NCI-H774 (cell line): ENCODE measurements around the gene RARB.
A peak's percentile ranks its signal among the peaks of the same experiment; 100 is the strongest.

Experiments
- DNase-seq: peaks from one replicate; lab custom pipeline; 2025; lab: John Stamatoyannopoulos, UW

RARB gene

GRCh38 chr3:25423780-25424588 lies 4.1 kb upstream of the RARB start:
- DNase-seq = no peak

DNA sequence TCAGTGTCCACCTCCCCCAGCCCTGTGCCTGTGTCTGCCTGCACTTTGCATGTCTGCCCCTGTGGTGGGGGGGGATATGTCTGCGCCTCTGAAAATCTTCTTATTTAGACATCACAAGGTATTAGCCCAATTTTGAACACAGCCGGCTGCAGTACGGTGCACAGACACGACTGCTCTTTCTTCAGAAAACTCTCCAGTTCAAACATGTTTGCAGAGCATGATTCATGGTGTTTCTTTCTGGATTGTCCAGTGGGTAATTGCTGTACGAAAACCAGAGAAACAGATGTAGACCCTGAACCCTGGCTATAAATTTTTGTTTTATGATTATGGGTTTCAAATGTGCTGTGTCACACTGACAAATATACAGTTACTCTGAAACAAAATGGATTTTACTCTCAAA lies 3.4 kb upstream of the RARB start:
- DNase-seq = no peak

DNA sequence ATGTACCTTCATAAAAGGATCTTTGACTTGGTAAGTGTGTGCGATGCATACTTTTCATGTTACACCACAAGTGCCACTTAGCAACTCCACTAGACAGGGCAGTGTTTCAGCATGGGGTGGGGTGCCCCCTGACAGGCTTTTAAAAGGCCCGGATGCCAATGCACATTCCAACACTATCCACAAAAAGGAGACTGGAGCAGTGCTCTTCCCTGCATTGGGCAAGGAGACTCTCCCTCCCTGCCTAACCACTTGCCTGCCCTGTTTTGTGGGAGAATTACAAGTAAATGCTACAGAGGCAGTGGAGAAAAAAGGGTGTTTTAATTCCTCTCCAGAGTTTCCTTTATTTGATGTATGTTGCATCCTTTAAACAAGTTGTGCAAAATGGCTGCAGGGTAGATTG lies 1.7 kb upstream of the RARB start:
- no peak for DNase-seq

- no peak for DNase-seq
Observed at GRCh38 chr3:25427155-25427554, 908 bp upstream of the RARB start.

GRCh38 chr3:25427563-25427941 lies 511 bp upstream of the RARB start:
- DNase-seq = no peak

GRCh38 chr3:25428789-25429335 lies 799 bp downstream of the RARB start:
- no peak for DNase-seq

DNA sequence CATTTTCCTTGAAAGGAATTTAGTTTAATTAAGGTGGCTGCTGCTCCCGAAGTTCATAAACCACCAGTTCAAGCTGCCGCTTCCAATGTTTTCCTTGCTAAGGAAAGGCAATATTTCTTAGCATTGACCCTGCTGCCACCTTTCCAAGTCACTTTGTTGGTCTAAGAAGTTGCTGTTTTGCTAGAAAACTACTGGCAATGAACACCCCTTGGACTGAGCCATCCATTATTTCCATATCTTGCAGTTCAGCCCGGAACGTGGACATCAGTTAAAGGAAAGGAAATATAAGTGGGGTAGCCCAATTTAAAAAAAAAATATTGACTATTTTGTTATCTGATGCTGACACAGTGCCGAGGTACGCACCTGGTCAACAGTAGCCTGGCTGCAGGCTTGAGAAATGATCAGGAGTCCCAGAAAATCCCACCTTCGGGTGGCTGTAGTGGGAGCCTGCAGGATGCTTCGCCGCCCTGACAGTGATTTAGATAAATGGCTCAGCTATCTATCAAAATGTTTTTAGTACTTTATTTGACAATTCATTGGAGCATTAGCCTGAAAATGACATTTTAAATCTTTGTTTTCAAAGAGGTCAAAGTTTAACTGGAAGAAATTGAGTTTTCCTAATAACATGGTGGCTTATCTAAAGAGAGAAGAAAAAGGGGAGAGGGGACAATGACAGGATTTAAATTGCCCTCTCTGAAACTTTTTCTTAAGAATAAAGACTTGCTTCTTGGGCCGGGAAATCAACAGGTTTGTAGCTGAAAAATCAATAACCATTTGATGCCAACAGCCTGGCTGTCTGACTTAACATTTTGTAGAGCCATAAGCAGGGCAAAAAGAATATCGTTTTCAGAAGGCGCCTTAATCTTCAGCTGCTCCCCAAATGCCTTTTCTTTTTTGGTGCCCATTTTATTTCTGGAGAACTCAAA lies 1.6 kb downstream of the RARB start:
- no peak for DNase-seq

DNA sequence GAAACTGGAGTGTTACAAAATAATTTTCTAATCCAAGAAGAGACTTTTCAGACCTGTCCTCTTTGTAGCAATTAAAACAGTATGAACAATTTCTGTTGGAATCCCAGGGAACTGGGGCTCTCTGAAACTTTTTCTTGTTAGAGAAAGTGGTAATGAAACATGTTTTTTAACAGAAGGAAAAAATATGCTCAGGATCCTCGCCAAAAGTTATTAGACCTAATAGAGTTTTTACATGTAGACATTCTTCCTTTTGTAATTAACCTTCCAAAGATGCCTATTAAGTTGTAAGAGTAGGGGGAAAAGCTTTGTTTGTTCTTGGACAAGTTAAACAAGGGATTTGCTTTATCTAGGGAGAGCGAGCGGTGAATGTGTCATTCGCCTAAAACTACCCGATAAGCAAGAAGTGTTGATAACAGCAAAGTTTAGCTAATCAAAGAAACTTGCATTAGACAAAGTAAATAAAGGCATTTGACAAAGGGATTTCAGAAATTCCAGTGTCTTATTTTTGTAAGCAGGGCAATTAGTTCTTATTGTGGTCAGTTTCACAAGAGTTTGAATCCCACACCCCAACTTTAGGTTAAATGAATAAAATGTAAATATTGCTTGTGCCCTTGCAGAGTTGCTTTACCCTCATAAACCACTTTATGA lies 2.3 kb downstream of the RARB start:
- no peak for DNase-seq

- no peak for DNase-seq
Observed at GRCh38 chr3:25430935-25431770, 3.1 kb downstream of the RARB start.

DNA sequence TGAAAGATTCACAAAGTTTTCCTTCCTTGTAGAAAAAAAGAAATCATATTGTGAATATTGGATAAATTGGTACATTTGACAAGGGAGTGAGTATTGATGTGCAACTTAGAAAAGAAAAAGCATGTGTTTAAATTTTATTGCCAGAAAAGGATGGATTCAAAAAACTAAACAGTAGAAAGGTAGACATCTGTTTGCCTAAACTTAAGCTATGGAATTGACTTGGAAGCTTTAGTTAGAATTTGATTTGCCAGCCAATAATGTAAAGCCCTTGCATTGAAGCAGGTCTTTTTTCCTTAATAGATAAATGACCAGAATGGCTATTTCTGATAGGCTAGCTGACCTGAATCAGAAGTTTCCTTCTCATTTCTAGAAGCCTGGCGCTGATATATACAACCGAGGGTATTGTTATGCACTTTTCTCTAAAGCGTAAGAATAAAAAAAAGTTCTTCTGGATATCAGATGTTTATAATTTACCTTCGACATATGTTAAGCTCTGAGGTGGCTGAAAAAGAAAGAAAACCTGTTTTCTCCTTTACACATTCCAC lies 4.2 kb downstream of the RARB start:
- DNase-seq = no peak

GRCh38 chr3:25433106-25433505 lies 5.0 kb downstream of the RARB start:
- DNase-seq = no peak

- no peak for DNase-seq
Observed at GRCh38 chr3:25433868-25434267, 5.8 kb downstream of the RARB start.

- DNase-seq = no peak
Observed at GRCh38 chr3:25437953-25438352, 9.9 kb downstream of the RARB start.

- no peak for DNase-seq
Observed at GRCh38 chr3:25438791-25439555, 10.9 kb downstream of the RARB start.

GRCh38 chr3:25441234-25441856 lies 13.3 kb downstream of the RARB start:
- DNase-seq = no peak

GRCh38 chr3:25442486-25442885 lies 14.4 kb downstream of the RARB start:
- peak; percentile 65 for DNase-seq

DNA sequence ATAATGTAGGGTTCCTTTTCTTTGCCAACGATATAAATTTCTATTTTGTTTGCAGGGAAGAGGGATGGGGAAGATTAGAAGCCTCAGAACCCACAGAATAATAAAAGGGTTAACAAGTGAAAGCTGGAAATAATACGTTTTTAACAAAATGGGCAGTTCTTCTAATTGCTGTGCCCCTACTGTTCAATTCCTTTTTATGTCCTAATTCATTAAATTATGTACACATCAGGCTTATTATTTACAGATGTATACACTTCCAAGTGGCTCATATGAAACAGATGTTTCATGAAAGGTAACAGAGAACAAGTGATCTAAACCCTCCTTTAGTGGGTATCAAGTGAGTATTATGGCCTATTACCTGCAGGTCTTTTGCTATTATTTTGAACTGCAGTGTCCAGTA lies 16.2 kb downstream of the RARB start:
- DNase-seq = no peak

DNA sequence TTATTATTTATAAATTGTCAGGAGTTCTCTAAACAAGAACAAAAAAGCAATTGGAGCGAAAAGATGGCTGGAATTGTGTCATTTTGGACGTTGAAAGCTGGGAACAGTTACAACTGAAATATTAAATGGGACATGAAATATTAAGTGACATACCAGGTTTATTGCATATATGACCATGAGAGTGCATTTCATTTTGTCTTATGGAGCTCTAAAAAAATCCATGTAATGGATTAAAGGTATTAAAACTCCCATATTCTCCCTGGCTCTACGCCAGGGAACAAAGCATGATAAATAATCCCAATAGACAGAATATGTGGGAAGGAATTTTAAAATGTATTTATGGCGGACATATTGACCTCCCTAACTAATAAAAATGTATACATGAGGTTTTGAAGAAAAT lies 17.7 kb downstream of the RARB start:
- no peak for DNase-seq

DNA sequence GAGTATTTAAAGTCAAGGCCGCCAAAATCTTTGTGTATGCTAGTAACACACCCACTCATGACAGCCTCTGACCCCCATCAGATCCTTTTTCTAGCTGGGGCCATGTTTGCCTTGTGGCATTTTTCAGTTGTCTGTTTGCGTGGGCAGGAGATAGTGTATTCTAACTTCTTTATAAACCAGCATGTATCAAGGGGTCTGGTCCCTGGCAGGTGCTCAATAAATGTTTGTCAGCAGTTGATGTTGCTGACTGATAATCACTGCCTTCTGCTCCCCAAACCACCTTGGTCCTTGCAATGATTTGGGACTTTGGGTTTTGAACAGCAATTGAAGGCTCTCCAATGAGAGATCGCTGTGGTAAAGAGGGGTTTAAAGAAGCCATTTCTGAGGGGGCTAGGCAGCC lies 19.2 kb downstream of the RARB start:
- no peak for DNase-seq

DNA sequence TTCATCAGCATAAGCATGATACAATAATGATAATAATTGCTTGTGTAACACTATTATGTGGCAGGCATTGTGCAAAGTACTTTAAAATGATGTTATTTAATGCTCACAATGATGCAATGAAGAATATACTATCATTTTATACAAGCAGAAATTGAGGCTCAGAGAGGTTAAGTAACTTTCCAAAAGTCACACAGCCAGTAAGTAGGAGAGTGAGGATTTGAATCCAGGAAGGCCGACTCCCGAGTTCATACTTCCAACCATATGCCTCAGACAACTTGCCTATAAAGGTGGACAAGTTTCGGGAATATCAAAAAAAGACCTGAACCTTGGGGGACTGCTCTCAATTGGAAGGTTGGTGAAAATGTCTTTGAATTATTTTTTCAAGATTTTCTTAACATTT lies 19.9 kb downstream of the RARB start:
- DNase-seq = no peak
